GM18507 (cell line): ENCODE data around the gene ITGA7.
A peak's percentile ranks its signal among the peaks of the same experiment; 100 is the strongest.

ENCODE experiments used
- DNase-seq: peaks from one replicate; pipeline ENCODE4 v3.0.0; 2011; ENCODE audit warnings: low read depth; ENCODE audit not compliant: insufficient read length; ENCODE audit errors: extremely low spot score
- FAIRE-seq: peaks from 2 replicates; lab custom pipeline; 2011; peaks lifted over from hg19 to GRCh38; lab: Jason Lieb, UNC

The ITGA7 gene

DNA sequence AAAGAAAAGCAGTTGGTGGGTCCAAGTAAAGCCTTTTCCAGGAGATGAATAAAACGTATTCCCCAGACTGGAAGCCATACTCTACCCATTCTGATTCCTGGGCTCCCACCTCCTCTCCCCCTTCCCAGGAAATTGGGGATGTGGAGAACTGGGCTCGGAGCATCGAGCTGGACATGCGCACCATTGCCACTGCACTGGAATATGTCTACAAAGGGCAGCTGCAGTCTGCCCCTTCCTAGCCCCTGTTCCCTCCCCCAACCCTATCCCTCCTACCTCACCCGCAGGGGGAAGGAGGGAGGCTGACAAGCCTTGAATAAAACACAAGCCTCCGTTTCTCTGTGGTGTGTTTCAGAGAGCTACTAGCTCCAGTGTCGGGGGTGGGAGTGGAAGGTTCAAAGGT, 11.7 kb upstream of the ITGA7 start:
- FAIRE-seq, result no peak
- no peak for DNase-seq

DNA sequence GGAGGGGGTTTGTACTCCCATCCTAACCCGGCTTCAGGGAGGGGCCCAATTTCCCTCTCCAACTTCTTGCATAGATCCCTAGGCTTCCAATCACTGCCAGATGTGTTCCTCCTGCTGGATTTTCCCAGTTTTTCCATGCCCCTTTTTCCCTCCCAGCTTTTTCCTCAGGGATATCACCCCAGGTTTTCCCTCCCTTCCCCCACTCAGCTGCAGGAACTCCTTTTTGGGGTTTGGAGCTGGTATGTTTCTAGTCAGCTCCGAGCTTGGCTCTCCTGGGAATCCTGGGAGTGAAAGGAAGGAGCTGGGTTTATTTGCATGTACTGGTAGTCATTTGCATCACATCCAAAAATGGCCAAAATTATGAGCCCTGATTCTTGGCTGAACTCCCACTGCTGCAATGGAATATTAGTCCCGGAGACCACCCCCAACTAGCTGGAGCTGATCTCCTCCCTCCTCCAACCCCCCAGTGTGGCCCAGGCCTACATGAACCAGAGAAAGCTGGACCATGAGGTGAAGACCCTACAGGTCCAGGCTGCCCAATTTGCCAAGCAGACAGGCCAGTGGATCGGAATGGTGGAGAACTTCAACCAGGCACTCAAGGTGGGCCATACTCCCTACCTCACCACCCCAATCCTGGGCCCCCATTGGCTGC, 11.0 kb upstream of the ITGA7 start:
- DNase-seq (no peak), FAIRE-seq (no peak)

- no peak for DNase-seq
- FAIRE-seq, result no peak
Measured at GRCh38 chr12:55718015-55718414, 10.3 kb upstream of the ITGA7 start.

DNA sequence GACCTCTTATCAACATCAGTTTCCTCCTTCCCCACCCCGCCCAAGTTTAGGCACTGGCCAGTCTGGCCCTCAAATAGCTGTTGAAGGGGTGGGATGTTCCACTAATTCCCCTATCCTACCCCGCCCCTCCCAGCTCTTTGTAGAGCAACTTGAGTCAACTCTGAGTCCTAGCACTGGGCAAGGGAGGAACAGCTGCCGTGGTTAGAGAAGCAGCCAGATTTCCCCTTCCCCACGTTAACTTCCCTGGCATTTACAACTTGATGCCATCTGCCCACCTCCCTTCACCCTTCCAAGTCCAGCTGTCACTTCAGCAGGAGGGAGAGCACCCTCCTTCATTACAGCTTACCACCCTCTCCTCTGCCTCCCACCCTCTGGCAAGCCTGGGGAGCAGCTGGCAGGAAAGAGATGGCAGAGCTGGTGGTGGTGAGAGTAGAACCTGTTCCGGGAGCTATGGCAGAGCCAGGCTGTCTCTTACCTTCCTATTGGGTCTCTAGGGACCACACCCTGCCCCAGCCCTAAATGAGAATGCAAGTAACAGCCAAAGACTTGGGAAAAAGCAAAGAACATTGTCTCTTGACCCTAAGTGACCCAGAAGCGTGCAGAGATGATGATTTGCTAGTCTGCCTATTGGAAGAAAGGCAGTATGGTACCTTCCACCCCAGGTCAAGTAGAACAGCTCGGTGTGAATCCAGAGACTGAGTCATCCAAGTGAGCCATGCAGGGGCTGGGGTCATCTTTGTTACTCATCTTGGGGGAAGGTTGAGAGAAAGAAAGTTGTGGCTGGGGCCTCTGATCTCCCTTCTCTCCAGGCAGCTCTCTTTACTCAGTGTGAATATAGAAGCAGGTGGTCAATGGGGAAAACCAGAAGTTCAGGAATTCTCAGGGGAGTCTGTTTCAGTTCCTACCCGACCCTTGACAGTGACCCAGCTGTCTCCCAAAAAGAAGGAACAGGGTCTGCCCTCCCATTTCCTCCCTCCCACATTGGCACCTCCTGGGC, 9.6 kb upstream of the ITGA7 start:
- no peak for FAIRE-seq
- no peak for DNase-seq

GRCh38 chr12:55716582-55716957, 8.9 kb upstream of the ITGA7 start:
- FAIRE-seq (no peak), DNase-seq (no peak)

DNA sequence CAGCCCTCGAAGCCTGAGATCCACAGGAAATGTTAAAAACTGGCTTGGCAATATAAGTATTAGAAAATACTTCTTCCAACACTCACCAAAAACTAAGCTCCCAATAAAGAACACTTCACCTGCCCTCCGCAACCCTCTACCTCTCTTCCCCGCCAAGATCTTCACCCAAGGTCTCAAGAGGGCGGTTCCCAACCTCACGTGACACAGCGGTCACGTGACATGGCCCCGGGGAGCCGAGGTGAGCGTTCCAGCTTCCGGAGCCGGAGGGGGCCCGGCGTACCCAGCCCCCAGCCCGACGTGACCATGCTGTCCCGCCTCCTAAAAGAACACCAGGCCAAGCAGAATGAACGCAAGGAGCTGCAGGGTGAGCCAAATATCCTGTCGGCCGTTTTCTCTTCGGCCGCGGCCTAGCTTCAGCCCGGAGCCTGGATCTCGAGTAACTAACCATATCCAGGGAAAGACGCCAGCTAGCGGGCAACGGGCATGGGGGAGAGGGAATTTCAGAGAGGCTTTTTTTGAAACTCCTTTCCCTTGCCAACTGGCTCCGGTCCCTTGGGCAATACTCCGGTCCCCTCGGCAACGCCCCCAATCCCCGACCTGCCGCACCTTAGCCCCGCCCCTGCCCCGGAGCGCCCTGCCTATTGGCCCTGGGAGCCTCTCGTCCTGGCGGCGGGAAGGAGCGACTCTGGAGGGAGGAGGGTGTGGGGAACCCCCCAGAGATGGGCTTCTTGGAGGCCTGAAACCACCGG, 8.3 kb upstream of the ITGA7 start, which contains the start of gene BLOC1S1:
TSS of gene BLOC1S1 (plus strand) at position 214 of the 749 bp plus-strand sequence. CDS start at position 220, 6 bp downstream.
- DNase-seq (peak; percentile 90), FAIRE-seq (peak; percentile 89)

- FAIRE-seq (no peak), DNase-seq (no peak)
Measured at GRCh38 chr12:55715169-55715764, 7.6 kb upstream of the ITGA7 start.

DNA sequence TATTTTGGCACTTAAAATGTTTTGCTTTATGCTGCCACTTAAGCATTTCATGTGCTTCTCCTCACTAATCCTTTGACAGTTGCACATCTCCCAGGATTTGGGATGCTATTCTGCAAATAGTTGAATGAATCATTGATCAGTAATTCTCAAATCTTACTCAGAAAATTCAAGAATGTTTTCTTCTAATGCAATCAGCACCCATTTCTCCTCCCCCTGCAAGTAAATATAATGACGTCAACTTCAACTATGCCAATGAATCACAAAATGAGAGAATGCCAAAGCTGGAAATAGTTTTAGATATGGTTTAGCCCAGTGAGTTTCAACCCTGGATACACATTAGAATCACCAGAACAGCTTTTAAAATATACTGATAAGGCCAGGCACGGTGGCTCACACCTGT, 6.0 kb upstream of the ITGA7 start:
- FAIRE-seq (no peak), DNase-seq (no peak)

GRCh38 chr12:55712700-55713415, 5.2 kb upstream of the ITGA7 start:
- FAIRE-seq, result no peak
- DNase-seq, result no peak

DNA sequence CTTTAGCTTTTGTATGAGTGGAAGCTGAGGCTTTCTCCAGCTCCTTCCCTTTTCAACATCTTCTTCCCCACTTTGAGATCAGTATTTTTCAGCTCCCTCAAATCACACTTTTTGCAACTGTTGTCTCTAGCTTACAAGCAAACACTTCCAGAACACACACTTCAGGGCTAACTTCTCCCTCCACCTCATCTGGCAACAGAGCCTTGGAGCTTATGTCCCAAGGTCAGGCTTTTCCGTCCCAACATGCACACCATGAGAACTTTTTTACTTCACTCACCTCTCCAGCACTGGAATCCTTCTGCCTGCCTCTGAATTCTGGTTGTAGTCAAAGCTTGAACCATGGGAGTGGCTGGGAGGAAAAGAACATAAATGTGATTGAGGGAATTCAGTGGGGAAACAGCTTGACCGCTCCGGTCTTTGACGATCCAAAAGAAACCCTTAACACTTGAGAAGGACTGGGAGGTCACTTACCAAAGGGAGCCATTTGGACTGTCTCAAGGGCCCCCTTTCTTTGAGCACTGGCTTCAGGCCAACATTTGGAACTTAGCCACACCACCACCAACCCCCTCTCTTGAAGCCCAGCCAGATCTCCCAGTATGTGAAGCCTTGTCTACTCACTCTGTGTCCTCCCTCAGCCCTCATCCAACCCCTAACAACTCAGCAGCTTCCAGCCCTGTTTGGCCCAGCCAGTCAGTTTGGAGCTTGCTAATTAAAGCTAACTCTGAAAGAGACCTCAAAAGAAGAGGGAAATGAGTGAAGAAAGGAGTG, 4.3 kb upstream of the ITGA7 start:
- no peak for DNase-seq
- no peak for FAIRE-seq

GRCh38 chr12:55708695-55709233, 1.1 kb upstream of the ITGA7 start:
- DNase-seq (no peak), FAIRE-seq (no peak)

GRCh38 chr12:55707219-55707671, 459 bp downstream of the ITGA7 start:
- DNase-seq (no peak), FAIRE-seq (no peak)

- FAIRE-seq (no peak), DNase-seq (no peak)
Measured at GRCh38 chr12:55706568-55707218, 1.0 kb downstream of the ITGA7 start.

DNA sequence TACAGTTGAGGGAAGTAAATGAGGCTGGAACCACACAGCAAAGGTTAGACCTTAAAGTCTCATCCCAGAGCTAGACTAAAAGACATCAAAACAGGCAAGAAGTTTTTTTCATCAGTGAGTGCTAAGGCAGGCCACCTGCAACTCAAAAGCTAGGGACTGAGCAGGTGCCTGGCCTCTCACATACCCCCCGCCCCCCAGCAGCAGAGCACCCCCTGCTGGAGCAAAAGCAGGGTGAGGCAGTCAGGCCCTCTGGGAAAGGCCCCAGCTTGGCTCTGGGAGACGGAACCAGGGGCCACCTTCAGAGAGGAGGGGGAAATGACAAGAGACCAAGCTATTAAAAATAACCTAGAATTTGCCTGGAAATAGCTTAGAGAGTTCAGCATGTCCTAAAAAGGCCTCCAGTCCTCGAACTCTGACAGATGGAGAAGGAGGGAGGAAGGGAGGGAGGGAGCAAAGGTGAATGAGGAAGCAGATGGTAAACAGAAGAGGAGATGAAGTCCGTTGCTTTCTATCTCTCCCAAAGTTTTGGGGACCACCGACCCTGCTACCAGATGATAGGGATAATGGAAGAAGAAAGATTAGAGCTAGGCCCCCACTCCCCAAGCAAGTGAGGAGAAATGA, 1.8 kb downstream of the ITGA7 start:
- DNase-seq (no peak), FAIRE-seq (no peak)

- FAIRE-seq (no peak), DNase-seq (no peak)
Measured at GRCh38 chr12:55704824-55705718, 2.6 kb downstream of the ITGA7 start.
